ENCODE data around the gene KPNA6. TPM values are rescaled to one million over a fixed set of nuclear protein-coding genes. Genes with fewer than 3 reads are reported as not detected.
A peak's percentile ranks its signal among the peaks of the same experiment; 100 is the strongest.

Gene KPNA6
- total RNA-seq, 1 experiment from 2014 or later: 104 TPM

- DNase-seq (ENCODE audit: low spot score): no peak
- Mint-ChIP-seq H3K9me3 (no peaks in the 10 kb centered on the region), H3K4me3 (no peak overlapping the region), H3K27me3 (ENCODE audit: low read depth) (no peaks in the 10 kb centered on the region), H3K36me3 (peaks cover 75% of the 10 kb centered on the region), H3K4me1 (peaks cover 6% of the 10 kb centered on the region), H3K27ac (peak overlapping the region; percentile 64)
- POLR2A ChIA-PET: no interaction called here
- no peak for ATAC-seq
- CTCF ChIA-PET: no interaction called here
- TF ChIP-seq, protein P1, sequence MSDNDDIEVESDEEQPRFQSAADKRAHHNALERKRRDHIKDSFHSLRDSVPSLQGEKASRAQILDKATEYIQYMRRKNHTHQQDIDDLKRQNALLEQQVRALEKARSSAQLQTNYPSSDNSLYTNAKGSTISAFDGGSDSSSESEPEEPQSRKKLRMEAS (CRISPR knock-in tag; IDR thresholded peaks at IDR 0.05): peak; percentile 44; the same call in 1 of the 2 replicates
- TF ChIP-seq, protein P2, sequence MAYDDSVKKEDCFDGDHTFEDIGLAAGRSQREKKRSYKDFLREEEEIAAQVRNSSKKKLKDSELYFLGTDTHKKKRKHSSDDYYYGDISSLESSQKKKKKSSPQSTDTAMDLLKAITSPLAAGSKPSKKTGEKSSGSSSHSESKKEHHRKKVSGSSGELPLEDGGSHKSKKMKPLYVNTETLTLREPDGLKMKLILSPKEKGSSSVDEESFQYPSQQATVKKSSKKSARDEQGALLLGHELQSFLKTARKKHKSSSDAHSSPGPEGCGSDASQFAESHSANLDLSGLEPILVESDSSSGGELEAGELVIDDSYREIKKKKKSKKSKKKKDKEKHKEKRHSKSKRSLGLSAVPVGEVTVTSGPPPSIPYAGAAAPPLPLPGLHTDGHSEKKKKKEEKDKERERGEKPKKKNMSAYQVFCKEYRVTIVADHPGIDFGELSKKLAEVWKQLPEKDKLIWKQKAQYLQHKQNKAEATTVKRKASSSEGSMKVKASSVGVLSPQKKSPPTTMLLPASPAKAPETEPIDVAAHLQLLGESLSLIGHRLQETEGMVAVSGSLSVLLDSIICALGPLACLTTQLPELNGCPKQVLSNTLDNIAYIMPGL (CRISPR knock-in tag; IDR thresholded peaks at IDR 0.05): no peak
- peak; percentile 66; the same call in 1 of the 2 replicates for TF ChIP-seq GABPB1 (CRISPR knock-in tag; IDR thresholded peaks at IDR 0.05)
These were observed 78.2 kb downstream of the KPNA6 start for GRCh38 chr1:32186077-32186476.

DNA sequence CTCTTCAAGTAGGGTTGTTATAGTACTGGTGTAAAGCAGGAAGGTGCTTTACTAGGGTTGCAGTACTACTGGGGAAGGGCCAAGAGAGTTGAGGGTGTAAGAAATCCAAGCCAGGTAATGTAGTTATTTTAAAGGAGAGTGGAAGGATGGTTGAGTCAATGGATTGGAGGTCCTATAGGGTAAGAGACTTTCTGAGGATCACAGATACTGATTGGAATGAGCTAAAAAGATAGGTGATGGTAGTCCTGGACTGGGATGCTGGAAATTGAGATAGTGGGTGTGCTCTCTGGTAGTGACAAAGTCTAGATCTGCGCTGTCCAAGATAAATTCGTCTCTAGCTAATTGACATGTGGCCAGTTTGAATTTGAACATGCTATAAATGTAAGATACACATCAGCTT lies 78.6 kb downstream of the KPNA6 start:
- ATAC-seq (no peak), DNase-seq (ENCODE audit: low spot score) (no peak)
- POLR2A ChIA-PET: no interaction called here
- no peaks in the 10 kb centered on the region for H3K27me3 Mint-ChIP-seq (ENCODE audit: low read depth)
- H3K4me1 Mint-ChIP-seq: peaks cover 2% of the 10 kb centered on the region
- H3K36me3 Mint-ChIP-seq: peaks cover 75% of the 10 kb centered on the region
- H3K4me3 Mint-ChIP-seq: no peak overlapping the region
- H3K27ac Mint-ChIP-seq: peak overlapping the region; percentile 64; the same call in 1 of the 2 replicates
- CTCF ChIA-PET: no interaction called here
- TF ChIP-seq, protein P3, sequence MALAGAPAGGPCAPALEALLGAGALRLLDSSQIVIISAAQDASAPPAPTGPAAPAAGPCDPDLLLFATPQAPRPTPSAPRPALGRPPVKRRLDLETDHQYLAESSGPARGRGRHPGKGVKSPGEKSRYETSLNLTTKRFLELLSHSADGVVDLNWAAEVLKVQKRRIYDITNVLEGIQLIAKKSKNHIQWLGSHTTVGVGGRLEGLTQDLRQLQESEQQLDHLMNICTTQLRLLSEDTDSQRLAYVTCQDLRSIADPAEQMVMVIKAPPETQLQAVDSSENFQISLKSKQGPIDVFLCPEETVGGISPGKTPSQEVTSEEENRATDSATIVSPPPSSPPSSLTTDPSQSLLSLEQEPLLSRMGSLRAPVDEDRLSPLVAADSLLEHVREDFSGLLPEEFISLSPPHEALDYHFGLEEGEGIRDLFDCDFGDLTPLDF (CRISPR knock-in tag; IDR thresholded peaks at IDR 0.05): no peak
- no peak for TF ChIP-seq ETV6 (CRISPR knock-in tag; IDR thresholded peaks at IDR 0.05)
- no peaks in the 10 kb centered on the region for H3K9me3 Mint-ChIP-seq

DNA sequence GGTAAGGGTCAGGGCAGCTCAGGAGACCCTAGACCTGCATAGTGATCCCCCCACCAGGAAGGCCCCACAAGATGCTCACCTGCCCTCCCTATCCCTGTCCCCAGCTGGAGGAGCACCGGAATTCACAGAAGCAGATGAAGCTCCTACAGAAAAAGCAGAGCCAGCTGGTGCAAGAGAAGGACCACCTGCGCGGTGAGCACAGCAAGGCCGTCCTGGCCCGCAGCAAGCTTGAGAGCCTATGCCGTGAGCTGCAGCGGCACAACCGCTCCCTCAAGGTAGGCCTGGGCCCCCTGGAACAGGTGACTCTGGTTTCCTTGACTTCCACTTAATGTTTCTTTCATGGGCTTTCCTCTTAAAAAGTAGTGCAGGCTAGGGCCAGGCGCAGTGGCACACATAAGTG lies 80.0 kb downstream of the KPNA6 start:
- CTCF ChIA-PET: no interaction called here
- ATAC-seq (no peak), DNase-seq (ENCODE audit: low spot score) (no peak)
- TF ChIP-seq, protein P4, sequence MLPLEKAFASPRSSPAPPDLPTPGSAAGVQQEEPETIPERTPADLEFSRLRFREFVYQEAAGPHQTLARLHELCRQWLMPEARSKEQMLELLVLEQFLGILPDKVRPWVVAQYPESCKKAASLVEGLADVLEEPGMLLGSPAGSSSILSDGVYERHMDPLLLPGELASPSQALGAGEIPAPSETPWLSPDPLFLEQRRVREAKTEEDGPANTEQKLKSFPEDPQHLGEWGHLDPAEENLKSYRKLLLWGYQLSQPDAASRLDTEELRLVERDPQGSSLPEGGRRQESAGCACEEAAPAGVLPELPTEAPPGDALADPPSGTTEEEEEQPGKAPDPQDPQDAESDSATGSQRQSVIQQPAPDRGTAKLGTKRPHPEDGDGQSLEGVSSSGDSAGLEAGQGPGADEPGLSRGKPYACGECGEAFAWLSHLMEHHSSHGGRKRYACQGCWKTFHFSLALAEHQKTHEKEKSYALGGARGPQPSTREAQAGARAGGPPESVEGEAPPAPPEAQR (CRISPR knock-in tag; IDR thresholded peaks at IDR 0.05): no peak
- TF ChIP-seq ZNF396 (CRISPR knock-in tag; IDR thresholded peaks at IDR 0.05; ENCODE audit: borderline replicate concordance) (no peak), ZNF263 (CRISPR knock-in tag; IDR thresholded peaks at IDR 0.05; ENCODE audit: low read depth) (no peak), TEAD4 (CRISPR knock-in tag; IDR thresholded peaks at IDR 0.05) (no peak), PRDM15 (CRISPR knock-in tag; IDR thresholded peaks at IDR 0.05) (no peak), RELA (CRISPR knock-in tag; IDR thresholded peaks at IDR 0.05; ENCODE audit: borderline replicate concordance) (no peak), SMAD3 (CRISPR knock-in tag; IDR thresholded peaks at IDR 0.05; ENCODE audit: borderline replicate concordance) (no peak)
- TF ChIP-seq, protein P5, sequence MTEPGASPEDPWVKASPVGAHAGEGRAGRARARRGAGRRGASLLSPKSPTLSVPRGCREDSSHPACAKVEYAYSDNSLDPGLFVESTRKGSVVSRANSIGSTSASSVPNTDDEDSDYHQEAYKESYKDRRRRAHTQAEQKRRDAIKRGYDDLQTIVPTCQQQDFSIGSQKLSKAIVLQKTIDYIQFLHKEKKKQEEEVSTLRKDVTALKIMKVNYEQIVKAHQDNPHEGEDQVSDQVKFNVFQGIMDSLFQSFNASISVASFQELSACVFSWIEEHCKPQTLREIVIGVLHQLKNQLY (CRISPR knock-in tag; IDR thresholded peaks at IDR 0.05): no peak
- TF ChIP-seq, protein P6, sequence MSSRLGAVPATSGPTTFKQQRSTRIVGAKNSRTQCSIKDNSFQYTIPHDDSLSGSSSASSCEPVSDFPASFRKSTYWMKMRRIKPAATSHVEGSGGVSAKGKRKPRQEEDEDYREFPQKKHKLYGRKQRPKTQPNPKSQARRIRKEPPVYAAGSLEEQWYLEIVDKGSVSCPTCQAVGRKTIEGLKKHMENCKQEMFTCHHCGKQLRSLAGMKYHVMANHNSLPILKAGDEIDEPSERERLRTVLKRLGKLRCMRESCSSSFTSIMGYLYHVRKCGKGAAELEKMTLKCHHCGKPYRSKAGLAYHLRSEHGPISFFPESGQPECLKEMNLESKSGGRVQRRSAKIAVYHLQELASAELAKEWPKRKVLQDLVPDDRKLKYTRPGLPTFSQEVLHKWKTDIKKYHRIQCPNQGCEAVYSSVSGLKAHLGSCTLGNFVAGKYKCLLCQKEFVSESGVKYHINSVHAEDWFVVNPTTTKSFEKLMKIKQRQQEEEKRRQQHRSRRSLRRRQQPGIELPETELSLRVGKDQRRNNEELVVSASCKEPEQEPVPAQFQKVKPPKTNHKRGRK (CRISPR knock-in tag; IDR thresholded peaks at IDR 0.05; ENCODE audit: borderline replicate concordance): no peak
- TF ChIP-seq, protein P7, sequence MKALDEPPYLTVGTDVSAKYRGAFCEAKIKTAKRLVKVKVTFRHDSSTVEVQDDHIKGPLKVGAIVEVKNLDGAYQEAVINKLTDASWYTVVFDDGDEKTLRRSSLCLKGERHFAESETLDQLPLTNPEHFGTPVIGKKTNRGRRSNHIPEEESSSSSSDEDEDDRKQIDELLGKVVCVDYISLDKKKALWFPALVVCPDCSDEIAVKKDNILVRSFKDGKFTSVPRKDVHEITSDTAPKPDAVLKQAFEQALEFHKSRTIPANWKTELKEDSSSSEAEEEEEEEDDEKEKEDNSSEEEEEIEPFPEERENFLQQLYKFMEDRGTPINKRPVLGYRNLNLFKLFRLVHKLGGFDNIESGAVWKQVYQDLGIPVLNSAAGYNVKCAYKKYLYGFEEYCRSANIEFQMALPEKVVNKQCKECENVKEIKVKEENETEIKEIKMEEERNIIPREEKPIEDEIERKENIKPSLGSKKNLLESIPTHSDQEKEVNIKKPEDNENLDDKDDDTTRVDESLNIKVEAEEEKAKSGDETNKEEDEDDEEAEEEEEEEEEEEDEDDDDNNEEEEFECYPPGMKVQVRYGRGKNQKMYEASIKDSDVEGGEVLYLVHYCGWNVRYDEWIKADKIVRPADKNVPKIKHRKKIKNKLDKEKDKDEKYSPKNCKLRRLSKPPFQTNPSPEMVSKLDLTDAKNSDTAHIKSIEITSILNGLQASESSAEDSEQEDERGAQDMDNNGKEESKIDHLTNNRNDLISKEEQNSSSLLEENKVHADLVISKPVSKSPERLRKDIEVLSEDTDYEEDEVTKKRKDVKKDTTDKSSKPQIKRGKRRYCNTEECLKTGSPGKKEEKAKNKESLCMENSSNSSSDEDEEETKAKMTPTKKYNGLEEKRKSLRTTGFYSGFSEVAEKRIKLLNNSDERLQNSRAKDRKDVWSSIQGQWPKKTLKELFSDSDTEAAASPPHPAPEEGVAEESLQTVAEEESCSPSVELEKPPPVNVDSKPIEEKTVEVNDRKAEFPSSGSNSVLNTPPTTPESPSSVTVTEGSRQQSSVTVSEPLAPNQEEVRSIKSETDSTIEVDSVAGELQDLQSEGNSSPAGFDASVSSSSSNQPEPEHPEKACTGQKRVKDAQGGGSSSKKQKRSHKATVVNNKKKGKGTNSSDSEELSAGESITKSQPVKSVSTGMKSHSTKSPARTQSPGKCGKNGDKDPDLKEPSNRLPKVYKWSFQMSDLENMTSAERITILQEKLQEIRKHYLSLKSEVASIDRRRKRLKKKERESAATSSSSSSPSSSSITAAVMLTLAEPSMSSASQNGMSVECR (CRISPR knock-in tag; IDR thresholded peaks at IDR 0.05; ENCODE audit: borderline replicate concordance): no peak

More for the DNA sequence above, 80.0 kb downstream of the KPNA6 start:
- POLR2A ChIA-PET: interaction anchor here (1.1 kb wide), 1 partner anchor 10 kb away, joined by 4 read pairs; no protein-coding TSS in a partner anchor
- Mint-ChIP-seq H3K4me1 (no peaks in the 10 kb centered on the region), H3K27ac (no peak overlapping the region), H3K36me3 (peaks cover 78% of the 10 kb centered on the region), H3K27me3 (ENCODE audit: low read depth) (no peaks in the 10 kb centered on the region), H3K9me3 (no peaks in the 10 kb centered on the region), H3K4me3 (no peak overlapping the region)

All from WTC11 (cell line).